GM21619 (cell line): ENCODE results near the gene TSNAX.
"Not testable (repeated sequence)": the region's sequence is repeated elsewhere in the genome, so short reads cannot be mapped to it uniquely, and the experiment has no call there.

Experiments
- ATAC-seq: cut with Tn5 transposase; IDR thresholded peaks from one replicate; pipeline ENCODE4 v1.9.1; 2021; ENCODE audit not compliant: unreplicated experiment

Gene TSNAX, protein sequence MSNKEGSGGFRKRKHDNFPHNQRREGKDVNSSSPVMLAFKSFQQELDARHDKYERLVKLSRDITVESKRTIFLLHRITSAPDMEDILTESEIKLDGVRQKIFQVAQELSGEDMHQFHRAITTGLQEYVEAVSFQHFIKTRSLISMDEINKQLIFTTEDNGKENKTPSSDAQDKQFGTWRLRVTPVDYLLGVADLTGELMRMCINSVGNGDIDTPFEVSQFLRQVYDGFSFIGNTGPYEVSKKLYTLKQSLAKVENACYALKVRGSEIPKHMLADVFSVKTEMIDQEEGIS

DNA sequence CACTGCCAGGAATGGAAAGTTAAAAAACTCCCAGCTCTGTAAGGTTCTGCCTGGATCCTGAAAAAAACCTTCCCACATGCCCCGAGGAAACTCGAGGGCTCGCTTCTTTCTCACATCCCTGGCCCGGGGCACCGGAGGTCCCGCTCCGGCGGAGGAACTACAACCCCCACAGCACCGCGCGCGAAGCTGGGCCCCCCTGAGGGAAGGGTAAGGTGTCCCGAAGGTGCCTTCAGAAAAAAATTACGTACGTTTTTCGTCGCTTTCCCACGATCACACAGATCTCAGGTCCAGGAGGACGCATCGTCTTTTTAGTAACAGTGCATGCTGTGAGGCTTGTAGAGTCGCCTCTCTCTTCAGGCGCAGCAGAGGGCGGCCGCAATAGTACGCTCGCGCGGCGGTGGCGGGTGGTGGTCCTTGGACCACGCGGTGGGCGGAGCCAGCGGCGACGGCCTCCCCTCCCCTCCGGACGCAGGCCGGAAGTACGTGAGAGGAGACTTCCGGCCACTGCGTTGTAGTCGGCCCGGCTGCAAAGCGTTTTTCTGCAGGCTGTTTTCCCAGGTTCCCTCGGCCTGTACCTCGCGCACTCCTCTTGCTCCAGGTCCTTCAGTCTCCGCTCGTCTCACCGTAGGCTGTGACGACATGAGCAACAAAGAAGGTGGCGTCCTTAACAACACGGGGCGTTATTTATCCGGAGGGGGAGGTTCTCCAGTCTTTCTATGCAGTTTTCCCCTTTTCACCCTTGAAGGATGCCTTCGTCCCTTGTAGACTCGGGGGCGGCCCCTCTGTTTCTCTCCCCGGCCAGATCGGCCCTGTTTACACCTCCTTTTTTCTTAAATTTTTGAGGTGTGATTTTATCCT, at the start of gene TSNAX:
TSNAX (plus strand) TSS at position 498 of the 858 bp plus-strand sequence; CDS start at position 640, 142 bp downstream.
- peak; percentile 88 for ATAC-seq

- ATAC-seq: no peak
These were observed 49.7 kb upstream of the TSNAX start for GRCh38 chr1:231478811-231479210.

GRCh38 chr1:231480008-231480407, 48.5 kb upstream of the TSNAX start:
- no peak for ATAC-seq

GRCh38 chr1:231481289-231481688, 47.2 kb upstream of the TSNAX start:
- no peak for ATAC-seq

GRCh38 chr1:231485029-231485784, 43.3 kb upstream of the TSNAX start:
- ATAC-seq: no peak

- no peak for ATAC-seq
These were observed 41.5 kb upstream of the TSNAX start for GRCh38 chr1:231487019-231487418.

- ATAC-seq: no peak
These were observed 40.6 kb upstream of the TSNAX start for GRCh38 chr1:231487910-231488309.

DNA sequence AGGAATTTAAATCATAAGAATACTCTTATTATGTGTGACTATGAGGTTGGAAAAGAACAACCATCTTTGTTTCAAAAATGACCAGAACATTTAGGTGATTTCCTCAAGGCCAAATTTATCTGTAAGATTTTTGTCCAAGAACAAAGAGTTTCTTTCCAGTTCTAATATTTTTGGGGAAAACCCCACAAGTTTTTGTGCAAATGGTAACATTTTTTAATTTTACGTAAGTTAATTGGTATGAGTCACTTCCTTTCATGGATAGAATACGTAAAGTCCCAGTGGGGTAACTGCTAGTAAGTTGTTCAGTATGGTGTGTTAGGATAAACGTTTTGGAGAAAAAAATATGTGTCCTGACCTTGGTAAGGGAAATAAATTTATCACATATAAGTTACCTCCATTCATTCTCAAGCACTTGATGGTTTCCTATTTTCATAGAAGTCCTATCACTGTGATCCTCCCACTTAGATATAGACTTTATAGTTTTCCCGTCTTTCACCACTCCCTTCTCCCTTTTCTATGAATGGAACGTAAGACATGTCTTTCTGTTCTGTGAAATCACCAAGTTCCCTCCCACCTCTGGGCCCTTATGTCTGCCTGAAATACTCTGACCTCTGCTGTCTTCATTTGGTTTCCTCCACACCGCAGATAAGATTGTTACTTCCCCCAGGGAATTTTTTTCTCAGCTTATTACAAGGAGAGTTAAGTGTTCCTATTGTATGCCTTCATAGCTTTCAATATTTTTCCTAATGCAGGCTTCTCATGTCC, 34.9 kb upstream of the TSNAX start:
- no peak for ATAC-seq

- ATAC-seq: no peak
These were observed 33.9 kb upstream of the TSNAX start for GRCh38 chr1:231494439-231495110.

- no peak for ATAC-seq
These were observed 30.8 kb upstream of the TSNAX start for GRCh38 chr1:231497629-231498152.

DNA sequence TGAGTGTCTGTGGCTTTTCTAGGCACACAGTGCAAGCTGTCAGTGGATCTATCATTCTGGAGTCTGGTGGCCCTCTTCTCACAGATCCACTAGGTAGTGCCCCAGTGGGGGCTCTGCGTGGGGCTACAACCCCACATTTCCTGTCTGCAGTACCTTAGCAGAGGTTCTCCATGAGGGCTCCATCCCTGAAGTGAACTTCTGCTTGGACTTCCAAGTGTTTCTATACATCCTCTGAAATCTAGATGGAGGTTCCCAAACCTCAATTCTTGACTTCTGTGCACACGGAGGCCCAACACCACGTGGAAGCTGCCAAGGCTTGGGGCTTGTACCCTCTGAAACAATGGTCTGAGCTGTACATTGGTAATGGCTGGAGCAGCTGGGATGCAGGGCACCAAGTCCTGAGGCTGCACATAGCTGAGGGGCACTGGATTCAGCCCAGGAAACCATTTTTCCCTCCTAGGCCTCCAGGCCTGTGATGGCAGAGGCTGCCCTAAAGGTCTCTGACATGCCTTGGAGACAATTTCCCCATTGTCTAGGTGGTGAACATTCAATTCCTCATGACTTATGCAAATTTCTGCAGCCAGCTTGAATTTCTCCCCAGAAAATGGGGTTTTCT, 29.2 kb upstream of the TSNAX start:
- ATAC-seq: no peak

DNA sequence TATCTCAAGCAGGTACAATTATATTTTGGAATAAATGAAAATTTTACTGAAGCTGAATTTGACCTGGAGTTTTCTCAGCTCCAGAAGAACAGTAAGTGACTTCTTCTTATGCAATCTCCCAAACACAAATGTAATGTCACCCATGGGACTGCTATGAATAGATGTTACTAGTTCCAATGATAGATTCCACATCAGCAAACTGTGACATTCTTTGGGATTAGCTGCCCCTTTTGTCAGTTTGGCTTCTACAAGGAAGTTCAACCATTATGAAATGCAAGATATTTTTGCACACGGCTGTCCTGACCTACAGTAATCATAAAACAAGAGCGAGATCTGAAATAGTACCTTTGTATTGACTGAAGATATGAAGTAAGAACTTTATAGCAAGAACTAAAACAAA, 27.8 kb upstream of the TSNAX start:
- no peak for ATAC-seq

DNA sequence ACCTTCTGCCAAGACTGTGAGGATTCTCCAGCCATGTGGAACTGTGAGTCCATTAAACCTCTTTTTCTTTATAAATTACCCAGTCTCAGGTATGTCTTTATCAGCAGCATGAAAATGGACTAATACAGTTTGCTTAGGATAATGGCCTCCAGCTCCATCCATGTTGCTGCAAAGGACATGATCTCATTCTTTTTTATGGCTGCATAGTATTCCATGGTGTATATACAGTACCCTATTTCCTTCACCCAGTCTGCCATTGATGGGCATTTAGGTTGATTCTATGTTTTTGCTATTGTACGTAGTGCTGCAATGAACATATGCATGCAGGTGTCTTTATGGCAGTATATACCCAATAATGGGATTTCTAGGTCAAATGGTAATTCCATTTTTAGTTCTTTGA, 25.3 kb upstream of the TSNAX start:
- not testable (repeated sequence) for ATAC-seq

DNA sequence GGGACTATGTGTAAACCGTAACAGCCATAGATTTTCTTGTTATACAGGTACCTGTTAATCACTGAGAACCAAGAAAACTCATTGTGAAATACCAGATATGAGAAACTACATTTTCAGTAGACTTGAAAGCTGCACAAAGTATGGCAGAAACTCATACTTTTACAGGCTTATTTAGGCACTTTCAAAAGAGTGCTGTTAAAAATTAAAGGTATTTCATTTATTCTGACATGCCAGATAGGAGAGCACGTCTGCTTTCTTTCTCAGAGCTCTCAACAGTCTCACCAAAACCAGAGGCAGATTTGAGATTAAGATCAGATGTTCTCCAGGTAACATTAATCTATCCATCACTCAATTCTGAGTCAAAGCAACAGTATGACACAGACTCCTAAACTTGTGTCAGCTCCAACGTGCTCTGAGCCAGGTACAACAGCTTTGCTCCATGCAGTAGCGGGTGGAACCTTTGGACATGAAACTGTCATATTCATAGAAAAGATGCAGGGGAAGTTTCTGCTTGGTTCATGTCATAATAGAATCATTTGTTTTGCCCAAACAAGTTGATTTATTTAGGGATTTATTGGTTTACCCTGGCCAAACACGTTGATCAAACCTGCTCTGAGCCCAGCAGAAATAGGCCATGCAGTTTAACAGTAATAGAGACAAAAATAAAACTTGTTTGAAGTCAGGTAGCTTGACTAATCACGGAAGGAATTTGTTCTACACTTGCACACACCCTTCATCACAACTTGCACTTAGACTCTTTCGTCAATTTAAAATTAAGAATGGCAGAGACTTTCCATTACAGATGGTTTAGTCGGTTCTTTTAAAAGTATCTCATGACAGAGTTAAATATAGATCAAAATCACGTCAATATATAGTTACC, 20.8 kb upstream of the TSNAX start:
- peak; percentile 51 for ATAC-seq

- no peak for ATAC-seq
These were observed 20.0 kb upstream of the TSNAX start for GRCh38 chr1:231508497-231508896.

DNA sequence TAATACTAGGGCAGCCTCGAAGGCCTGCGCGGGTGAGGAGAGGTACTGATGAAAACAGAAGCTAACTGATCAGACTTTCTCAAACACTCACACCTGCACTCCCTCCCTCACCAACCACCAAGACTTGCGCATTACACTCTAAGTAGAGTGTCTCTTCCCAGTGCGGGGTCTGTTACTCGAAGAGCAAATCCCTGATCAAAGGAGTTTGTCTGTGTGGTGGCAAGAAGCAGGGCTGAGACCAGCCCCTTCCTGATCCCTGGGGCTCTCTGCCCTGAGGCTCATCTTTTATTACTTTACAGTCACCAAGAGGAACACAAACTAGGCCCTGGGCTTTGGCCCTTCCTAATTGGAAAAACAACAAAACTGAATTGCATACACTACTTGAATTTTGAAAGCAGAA, 19.5 kb upstream of the TSNAX start:
- no peak for ATAC-seq

- peak; percentile 59 for ATAC-seq
These were observed 16.2 kb upstream of the TSNAX start for GRCh38 chr1:231512147-231512698.

DNA sequence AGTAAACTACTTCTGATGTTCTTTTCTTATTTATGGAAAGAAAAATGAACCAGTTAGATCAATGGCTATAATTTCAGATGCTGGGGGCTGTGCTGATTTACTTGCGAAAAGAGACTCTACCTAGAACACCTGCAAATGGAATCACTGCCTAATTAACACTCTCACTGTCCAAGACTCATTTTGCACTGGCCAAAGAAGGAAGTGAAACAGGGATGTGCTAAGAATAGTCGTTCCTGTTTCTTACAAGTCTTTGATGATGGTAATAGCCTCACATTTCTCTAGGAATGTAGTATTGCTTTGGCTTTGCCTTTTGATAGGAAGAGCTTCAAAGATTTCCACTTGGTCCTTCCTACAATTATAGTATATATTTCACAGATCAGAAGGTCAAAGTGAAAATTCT, 12.7 kb upstream of the TSNAX start:
- ATAC-seq: no peak
